HG03439 (cell line): ENCODE results near the gene ATXN1L.
A peak's percentile ranks its signal among the peaks of the same experiment; 100 is the strongest.
"Not testable (repeated sequence)": the region's sequence is repeated elsewhere in the genome, so short reads cannot be mapped to it uniquely, and the experiment has no call there.

Experiments used
- ATAC-seq: cut with Tn5 transposase; IDR thresholded peaks from one replicate; pipeline ENCODE4 v1.9.1; 2021; ENCODE audit warnings: mild to moderate bottlenecking, moderate library complexity; ENCODE audit not compliant: unreplicated experiment

The ATXN1L gene

GRCh38 chr16:71851746-71852145 is 6.0 kb downstream of the ATXN1L start:
- ATAC-seq = no peak

DNA sequence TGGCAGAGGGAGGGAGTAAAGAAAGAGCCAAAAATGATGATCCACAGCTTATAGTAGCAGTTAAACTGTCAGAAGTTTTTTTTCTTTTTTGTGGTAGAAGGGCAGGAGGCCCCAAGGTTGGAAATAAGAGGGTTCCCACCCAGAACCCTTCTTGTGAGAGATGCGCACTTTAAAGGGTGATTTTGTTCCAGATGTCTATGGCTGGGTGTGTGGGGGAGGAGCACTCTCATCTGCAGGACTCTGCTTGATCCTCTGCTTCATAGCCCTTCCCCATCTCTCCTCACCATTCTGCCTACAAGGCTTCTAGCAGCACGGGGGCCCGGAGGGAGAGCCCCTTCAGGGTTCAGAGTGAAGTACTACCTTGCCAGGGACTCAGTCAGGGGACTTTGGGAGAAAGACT is 6.4 kb downstream of the ATXN1L start:
- ATAC-seq = no peak

DNA sequence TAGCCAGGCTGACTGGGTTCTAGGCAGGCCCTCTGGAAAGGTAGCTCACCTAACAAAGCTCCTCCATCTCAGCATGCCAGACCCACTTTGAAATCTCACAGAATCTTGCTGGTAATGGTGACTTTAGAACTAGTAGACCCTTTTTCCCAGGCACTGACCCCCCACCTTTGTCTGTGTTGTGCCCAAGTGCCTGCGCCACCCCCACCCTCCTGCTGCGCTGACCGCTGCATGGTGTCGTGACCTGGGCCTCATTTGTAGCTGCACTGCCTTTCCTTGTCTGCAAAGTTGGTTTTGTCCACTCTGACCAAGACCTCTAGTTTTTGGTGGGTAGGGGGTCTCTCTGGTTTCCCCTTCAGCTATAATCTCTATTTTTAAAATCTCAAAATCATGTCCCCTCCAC is 6.8 kb downstream of the ATXN1L start:
- no peak for ATAC-seq

GRCh38 chr16:71853413-71853812 is 7.6 kb downstream of the ATXN1L start:
- peak; percentile 58 for ATAC-seq

DNA sequence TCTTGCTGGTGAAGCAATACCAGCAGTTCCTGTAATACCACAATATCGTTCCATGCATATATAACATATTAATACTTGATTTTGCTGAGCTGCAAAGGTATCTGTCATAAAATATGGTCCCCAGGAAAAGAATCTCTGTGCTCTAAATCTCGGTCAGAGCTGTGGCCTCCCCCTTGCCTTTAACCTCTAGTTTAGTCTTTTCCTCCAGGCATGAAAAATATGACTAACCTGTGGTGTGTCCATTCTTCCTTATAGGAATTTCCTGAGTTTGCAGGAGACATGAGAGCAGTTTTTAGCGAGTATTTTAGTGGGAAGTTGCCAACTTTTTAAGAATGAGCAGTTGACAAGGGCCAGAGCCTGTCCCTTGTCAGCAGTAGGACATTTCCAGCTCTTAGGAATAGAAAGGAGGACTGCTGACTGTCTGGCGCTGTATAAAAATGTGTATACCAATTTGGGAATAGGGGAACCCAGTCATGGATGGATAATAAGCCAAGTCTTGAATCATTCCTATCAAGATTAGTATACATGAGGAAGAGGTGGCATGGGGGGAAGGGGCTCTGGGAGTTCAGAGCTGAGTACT is 8.7 kb downstream of the ATXN1L start:
- ATAC-seq = no peak

GRCh38 chr16:71855937-71856662 is 10.3 kb downstream of the ATXN1L start:
- ATAC-seq = no peak

DNA sequence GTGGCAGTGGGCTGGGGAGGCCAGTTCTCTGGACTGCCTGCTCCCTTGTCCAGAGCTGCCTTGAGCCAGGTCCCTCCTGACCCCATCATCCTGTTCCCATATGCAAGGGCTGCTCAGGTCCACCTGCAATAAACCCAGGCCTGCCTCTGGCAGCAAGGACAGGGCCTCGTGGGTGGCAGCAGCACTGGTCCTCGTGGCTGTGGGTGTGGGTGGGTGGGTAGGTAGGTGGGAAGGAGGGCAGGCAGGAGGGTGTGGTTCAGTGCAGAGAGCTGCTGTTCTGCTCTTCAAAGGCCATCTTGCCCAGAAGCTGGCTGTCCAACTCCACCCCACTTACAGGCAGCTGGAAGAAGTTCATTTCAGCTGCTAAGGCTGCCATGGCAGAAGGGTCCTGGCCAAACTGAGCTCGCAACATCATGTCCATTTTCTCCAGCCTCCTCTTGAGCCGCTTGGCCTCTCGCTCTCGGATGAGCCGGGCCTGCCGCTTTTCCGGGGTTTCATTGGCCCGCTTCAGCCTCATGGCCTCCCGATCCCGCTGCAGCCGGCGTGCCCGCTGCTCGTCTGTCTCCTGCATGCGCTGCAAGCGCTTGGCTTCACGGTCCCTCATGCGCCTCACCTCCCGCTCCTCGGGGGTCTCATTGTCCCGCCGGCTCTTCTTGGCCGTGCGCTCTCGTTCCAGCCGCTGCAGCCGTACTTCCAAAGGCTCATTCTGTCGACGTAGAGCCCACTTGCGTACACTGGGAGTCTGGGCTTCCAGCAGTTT is 14.2 kb downstream of the ATXN1L start:
- ATAC-seq = no peak

- no peak for ATAC-seq
Measured at GRCh38 chr16:71863995-71864394, 18.2 kb downstream of the ATXN1L start.

DNA sequence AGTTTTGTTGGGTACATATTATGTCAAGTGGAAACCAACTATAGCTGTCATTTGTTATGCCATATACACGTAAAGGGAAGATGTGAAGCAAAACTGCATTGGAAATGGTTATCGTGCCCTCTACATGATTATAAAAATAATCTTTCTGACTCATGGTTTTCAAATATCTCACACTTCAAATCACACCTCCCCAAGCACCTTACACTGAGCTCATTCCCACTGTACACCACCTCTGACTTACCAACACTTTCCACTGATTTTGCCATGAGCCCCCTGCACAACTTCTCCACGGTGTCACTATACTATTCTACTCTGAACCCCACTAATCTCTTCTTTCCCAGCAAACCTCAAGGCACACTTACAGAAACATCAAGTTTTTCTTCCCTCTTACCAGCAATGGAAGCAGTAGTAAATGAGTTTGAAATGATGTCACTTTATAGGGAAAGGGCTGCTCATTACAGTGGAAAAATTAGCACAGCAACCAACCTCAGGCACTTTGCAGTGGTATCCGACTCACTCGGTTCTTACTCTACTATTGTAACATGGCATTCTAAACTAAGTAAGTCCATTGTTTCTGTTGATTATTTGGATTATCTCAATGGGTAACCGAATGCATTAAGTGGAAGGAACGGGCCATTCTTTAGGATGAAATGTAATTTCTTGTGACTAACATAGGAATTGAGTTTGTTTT is 19.5 kb downstream of the ATXN1L start:
- no peak for ATAC-seq

- not testable (repeated sequence) for ATAC-seq
Measured at GRCh38 chr16:71867175-71867574, 21.4 kb downstream of the ATXN1L start.

GRCh38 chr16:71867939-71868338 is 22.2 kb downstream of the ATXN1L start:
- no peak for ATAC-seq

GRCh38 chr16:71869089-71869488 is 23.3 kb downstream of the ATXN1L start:
- ATAC-seq = no peak

- no peak for ATAC-seq
Measured at GRCh38 chr16:71870818-71871217, 25.0 kb downstream of the ATXN1L start.

- no peak for ATAC-seq
Measured at GRCh38 chr16:71873199-71873598, 27.4 kb downstream of the ATXN1L start.

- ATAC-seq = no peak
Measured at GRCh38 chr16:71878911-71879310, 33.1 kb downstream of the ATXN1L start.

DNA sequence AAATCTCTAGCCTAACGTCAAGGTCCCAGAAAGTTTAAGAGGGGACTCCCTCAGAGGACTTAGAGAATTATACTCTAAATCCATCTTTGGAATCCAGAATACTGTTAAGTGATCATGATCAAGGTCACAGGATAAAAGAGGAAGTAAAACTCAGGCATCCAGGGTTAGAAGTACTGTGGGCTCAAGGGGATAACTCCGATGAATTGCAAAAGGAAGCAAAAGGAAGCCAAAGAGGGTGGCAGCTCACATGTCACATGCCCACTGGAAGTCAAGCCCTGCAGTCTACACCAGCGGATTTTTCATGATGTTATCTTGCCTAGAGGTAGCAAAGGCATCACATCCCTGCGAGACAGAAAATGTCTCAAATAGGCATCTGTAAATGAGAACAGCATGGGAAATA is 34.4 kb downstream of the ATXN1L start:
- ATAC-seq = no peak

GRCh38 chr16:71882505-71883167 is 36.9 kb downstream of the ATXN1L start:
- ATAC-seq = peak; percentile 52

DNA sequence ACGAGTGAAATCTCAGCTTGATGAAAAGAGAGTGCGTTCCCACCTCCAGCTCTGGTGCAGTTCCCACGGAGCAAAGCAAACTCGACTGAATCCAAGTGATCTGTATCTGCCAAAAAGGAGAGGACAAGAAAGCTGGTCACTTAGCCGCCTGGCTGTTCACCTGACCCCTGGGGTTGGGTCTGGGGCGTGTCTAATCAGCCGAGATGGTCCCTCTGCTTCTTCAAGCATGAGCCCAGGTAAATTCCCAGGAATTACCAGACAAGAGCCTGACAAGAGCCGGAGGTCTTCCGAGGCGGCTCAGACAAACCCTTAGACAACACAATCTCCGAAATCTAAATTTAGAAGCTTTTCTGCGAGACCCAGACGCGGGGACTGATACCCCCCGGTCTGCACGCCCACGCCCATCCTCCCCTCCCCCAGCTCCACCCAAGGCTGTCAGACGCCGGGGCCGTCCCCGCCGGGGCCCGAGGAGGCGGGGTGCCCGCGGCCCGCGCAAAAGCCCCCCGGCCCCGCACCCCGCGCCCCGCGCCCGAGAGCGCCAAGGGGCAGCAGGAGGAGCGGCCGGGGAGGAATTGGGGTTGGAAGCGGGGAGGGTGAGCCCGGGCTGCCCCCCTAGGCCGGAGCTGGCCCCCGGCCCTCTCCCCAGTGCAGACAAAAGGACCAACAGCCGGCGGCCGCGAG is 37.5 kb downstream of the ATXN1L start:
- peak; percentile 47 for ATAC-seq

DNA sequence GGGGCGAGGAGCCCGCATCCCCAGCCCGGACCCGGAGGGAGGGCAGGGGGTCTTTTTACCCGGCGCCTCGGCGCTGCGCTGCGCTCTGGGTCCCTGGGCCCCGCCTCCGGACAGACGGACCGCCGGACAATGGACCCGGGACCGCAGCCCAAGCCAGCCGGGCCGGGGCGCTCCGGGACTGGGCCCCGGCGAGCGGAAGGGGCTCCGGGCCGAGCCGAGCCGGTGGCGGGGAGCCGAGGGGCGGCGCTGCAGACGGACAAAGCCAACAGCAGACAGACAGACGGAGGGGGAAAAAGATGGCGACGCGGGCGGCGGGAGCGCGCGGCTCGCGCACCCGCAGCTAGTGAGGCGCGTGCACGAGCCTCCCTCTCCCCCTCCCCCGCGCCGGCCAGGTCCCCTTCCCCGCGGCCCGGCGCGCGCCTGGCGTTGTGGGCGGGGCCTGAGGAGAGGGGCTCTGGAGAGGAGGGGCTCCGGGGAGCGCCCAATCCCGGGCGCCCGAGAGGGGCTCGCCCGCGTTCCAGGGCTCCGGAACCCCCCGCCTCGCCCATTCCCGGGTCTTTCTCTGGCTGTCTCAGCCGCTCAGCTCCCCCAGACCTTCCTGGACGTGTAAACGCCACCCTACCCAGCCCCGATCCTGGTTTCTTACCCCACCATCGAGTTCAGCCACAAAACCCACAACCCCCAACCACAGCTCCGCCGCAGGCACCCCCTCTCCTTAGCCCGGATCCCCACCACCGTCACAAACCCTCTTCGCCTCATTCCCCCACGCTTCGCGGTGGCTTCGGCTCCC is 38.3 kb downstream of the ATXN1L start, which contains the start of gene ZNF821:
Gene ZNF821, minus strand, starts transcription at position 334 of the 790 bp plus-strand sequence. CDS start 4,236 bp downstream, outside the sequence.
- ATAC-seq = peak; percentile 45
